DMS79 treated with DMSO at 0.1 percent for 48 hours (cell line): ENCODE measurements around the gene CGRRF1.

ENCODE experiments used
- DNase-seq: peaks from one replicate; lab custom pipeline; 2025; lab: John Stamatoyannopoulos, UW

The CGRRF1 gene

GRCh38 chr14:54489731-54490444 lies 19.8 kb upstream of the CGRRF1 start:
- DNase-seq = peak; percentile 21

- no peak for DNase-seq
Observed at GRCh38 chr14:54490445-54491175, 19.1 kb upstream of the CGRRF1 start.

GRCh38 chr14:54493293-54493692 lies 16.4 kb upstream of the CGRRF1 start:
- no peak for DNase-seq

DNA sequence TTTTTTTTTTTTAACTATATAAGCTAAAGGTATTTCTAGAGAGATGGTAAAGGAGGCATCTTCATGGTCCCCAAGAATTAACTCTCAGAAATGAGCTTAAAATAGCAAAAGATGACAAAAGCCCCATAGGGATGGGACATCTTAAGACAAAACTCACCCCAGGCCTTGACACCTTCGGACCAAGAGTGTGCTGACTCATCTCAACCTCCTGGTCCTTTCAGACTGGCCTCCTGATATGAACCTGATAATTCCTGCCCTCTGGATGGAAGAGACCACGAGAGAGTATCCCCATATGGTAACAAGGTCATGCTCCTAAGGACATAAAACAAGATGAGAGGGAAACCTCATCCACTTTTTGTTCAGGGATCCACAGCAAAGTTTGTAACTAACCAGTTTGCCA lies 12.5 kb upstream of the CGRRF1 start:
- DNase-seq = no peak

GRCh38 chr14:54498095-54498531 lies 11.6 kb upstream of the CGRRF1 start:
- DNase-seq = no peak

- no peak for DNase-seq
Observed at GRCh38 chr14:54498579-54498978, 11.1 kb upstream of the CGRRF1 start.

GRCh38 chr14:54500744-54501143 lies 9.0 kb upstream of the CGRRF1 start:
- DNase-seq = no peak

DNA sequence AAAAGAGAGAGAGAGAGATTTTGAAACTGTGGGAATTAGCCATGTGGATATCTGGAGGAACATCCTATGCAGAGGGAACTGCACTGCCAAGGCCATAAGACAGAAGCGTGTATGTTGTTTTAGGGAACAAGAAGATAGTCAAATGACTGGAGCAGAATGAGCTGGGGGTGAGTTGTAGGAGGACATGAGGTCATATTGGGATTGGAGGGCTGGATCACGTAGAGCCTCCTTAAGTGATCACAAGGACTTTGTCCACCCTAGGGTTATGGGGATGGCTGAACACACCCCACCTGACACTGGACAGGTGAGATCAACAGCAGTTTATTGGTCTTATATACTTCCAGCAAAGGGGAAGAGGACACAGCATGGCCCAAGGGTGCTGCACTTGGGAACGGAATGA lies 8.2 kb upstream of the CGRRF1 start:
- DNase-seq = no peak

DNA sequence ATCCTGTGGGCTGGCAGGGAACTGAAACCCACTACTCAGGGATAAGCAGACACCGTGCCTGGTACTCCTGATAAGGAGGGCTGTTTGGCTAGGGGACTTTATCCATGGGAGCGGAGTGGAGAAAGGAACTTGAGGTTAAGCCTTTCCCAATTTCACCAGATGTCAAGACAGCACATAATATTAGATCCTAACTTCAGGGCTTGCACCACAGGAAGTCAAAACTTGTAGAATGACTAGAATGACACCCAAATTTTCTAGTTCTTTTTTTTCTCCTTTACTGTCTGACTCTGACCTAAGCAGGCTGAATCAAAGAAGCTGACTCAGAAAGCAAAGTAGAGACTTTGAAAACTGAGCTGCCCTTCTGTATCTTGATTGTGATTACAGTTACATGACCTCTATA lies 7.1 kb upstream of the CGRRF1 start:
- DNase-seq = no peak

DNA sequence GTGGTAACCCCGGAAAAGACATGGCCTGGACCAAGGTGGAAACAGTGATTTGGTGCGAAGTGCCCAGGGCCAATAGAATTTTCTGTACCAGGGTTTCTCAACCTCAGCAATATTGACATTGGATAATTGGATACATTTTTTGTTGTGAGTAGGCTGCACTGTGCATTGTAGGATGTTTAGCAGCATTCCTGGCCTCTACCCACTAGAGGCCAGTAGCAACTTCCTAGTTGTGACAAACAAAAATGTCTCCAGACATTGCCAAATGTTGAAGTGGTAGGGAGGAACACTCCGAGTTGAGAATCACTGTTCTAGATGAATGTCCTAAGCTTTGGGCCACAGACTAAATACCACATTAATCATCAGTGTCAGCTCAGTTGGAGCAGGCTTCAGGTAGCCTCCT lies 6.2 kb upstream of the CGRRF1 start:
- no peak for DNase-seq

DNA sequence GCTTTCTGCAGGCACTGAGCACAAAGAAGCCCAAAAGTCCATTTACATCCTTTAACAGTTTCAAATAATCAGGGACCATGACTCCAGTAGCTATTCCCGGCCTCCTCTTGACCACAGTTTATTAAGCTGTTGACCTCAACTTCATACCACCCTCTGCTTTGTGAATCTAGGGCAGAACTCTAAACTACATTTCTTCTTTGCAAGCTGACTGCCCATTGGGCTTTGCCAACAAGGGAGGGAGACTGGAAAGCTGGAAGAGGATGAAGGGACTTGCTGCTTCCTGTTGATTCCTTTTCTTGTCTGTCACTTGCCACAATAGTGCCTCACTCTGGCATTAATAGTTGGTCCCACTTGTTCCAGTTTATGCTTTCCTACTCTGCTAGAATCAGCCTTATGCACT lies 2.7 kb downstream of the CGRRF1 start:
- no peak for DNase-seq

DNA sequence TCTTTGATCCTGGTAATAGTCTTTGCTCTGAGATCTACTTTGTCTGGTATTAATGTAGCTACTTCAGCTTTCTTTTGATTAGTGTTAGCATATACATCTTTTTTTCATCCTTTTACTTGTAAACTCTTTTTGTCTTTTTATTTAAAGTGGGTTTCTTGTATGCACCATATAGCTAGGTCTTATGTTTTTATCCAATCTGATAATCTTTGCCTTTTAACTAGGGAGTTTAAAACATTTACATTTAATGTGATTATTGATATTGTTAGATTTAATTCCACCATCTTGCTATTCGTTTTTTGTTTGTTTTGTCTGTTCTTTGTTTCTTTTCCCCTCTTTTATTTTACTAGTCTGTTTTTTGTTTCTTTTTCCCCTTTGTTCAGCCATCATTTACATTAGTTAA lies 6.0 kb downstream of the CGRRF1 start:
- DNase-seq = no peak

DNA sequence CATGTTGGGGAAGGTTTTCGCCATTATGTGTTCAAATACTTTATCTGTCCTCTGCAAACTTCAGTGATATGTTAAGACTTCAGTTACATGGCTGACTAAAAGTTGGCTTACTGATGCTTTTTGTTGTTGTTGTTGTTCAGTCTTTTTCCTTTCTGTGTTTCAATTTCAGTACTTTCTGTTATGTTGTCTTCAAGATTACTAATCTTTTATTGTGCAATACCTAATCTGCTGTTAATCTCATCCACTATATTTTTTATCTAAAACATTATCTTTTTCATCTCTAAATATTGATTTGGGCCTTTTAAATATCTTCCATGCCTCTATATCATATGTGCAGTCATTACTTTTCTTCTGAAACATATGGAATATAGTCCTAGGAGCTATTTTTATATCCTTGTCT lies 7.0 kb downstream of the CGRRF1 start:
- no peak for DNase-seq

DNA sequence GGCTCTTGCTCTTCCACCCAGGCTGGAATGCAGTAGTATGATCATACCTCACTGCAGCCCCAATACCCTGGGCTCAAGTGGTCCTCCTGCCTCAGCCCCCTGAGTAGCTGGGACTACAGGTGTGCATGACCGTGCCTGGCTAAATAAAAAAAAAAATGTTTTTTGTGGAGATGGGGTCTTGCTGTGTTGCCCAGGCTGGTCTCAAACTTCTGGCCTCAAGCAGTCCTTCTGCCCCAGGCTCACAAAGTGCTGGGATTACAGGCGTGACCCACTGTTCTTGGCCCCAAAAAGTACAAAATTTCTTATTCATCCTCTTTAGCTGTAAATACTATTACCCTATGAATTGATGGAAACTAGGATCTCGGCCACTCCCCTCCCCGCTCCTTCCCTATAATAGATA lies 14.7 kb downstream of the CGRRF1 start:
- no peak for DNase-seq

DNA sequence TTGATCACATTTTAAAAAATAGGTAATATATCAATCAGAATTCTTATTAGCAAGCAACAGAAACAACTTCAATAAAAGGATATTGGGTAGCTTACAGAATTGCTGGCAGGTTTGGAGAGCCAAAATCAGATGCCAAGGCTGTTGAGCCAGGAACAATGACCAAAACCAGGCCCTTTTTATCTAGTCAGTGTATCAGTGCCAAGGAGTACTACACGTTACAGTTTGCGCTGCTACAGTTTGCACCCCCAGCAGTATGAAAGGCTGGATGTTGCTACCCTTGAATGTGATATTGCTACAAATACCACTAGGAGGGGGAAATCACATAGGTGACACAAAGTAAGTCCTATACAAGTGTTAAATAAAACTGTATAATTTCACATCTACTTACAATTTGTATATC lies 19.3 kb downstream of the CGRRF1 start:
- DNase-seq = no peak

GRCh38 chr14:54529811-54530210 lies 20.1 kb downstream of the CGRRF1 start:
- DNase-seq = peak; percentile 10

- no peak for DNase-seq
Observed at GRCh38 chr14:54532111-54533012, 22.7 kb downstream of the CGRRF1 start.

DNA sequence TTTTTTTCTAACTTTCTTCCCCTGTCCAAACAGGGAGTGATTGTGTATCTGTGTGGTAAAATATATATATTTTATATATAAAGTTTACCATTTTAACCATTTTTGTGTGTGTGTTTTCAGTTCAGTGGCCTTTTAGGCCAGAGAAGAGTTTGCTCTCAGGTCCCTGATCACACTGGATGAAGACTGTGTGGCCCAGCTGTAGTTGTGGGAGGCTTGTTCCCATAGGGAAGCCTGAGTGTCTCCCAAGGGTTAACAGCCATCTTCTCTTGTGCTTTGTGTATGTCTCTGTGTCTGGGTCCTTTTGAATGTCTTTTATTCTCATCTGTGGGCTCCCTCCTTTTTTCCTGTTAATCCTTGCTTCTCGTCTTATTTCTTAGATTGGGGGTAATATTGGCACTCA lies 23.4 kb downstream of the CGRRF1 start:
- DNase-seq = no peak

DNA sequence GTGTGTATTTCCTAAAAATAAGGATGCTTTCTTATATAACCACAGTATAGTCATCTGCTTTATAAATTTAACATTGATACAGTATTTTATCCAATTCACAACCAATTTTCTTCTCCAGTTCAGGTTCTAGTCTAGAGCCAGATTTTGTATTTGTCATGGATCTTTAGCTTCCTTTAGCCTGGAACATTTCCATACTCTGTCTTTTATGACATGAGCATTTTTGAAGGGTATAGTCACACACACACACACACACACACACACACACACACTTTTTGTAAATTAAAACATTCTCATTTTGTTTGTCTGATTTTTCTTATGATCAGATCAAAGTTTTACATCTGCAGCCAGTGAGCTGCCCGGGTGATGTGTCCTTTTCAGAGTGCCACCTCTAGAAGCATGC lies 25.4 kb downstream of the CGRRF1 start:
- DNase-seq = no peak

DNA sequence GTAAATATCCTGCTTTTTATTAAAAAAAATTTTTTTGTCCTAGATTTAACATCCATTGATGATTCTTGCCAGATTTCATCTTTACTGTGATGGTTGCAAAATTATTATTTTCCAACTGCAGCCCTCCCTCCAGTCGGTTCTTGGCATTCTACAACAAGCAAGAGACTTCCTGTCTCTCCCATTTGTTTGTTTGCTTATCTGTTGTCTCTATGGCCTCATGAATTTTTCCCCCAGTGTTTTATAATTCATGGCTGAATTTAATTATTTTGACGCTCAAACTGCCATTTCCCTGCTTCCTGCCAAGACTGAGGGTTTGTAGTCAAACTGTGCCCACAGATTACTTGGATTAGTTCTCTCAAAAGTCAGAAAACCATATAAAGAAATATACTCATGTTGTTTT lies 25.9 kb downstream of the CGRRF1 start:
- DNase-seq = no peak

DNA sequence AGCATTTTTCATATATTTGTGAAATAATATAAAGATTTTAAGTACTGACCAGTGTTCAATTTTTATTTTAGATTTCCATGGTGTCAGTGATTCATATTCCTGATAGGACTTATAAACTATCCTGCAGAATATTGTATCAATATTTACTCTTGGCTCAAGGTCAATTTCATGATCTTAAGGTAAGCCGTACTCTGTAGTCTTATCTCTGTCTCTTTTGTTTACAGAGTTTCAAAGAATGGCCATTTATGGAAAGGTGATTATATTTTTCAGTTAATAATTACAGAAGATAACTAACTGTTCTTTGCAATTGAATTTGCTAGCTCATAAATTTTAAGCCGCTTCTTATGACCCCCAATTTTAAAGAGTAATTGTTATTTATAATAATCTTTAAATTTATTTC lies 27.9 kb downstream of the CGRRF1 start:
- DNase-seq = no peak

DNA sequence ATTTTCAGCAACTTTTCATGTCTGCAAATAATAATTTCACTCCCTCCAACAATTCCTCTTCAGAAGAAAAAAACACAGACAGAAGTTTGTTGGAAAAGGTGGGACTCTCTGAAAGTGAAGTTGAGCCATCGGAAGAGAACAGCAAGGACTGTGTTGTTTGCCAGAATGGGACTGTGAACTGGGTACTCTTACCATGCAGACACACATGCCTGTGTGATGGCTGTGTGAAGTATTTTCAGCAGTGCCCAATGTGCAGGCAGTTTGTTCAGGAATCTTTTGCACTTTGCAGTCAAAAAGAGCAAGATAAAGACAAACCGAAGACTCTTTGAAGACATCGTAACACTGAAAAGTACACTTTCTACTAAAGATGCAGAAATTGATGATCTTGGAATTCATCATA lies 28.3 kb downstream of the CGRRF1 start:
- DNase-seq = no peak

GRCh38 chr14:54547583-54547982 lies 37.9 kb downstream of the CGRRF1 start:
- no peak for DNase-seq
